K562 (cell line): ENCODE data around the gene ARAP1. TPM values are rescaled to one million over a fixed set of nuclear protein-coding genes. Genes with fewer than 3 reads are reported as not detected.

Experiments used
- ATAC-seq: fragments of 200-7000 bp; cut with Tn5 transposase; 3 replicates; pipeline ENCODE4 v1.9.1; 2020; ENCODE audit warnings: moderate library complexity
- BruUV-seq: library from RNA; stranded (reverse); fragments of 400-500 nt; replicated peaks from 2 replicates; lab custom pipeline; 2021; lab: Mats Ljungman, UMichigan
- CTCF ChIA-PET: fragments of 300-600 bp; formaldehyde crosslinking; extraction: SDS; loops from one replicate; lab custom pipeline; 2021; ENCODE audit warnings: low intra/inter-chr PET ratio; lab: Yijun Ruan, JAX
- POLR2A ChIA-PET: fragments of 300-600, 350-650 bp; sonication (Branson Sonifier 250); formaldehyde crosslinking; extraction: SDS; loops from one replicate; lab custom pipeline; 2021; ENCODE audit warnings: antibody characterized with exemption, inconsistent platforms; lab: Yijun Ruan, JAX
- DNase-seq, 4 experiments: peaks; one replicate each; pipeline versions ENCODE4 v3.0.0 to v3.0.0-alpha.2; 2011 to 2018; ENCODE audit warnings: low spot score in 3 of 4, mixed read lengths in 3 of 4; ENCODE audit errors: extremely low read depth in 1 of 4
- FAIRE-seq: peaks from 2 replicates; lab custom pipeline; 2011; peaks lifted over from hg19 to GRCh38; lab: Jason Lieb, UNC
- H2AFZ ChIP-seq: 2 replicates; pipeline ENCODE4 v1.6.0; 2011; ENCODE audit warnings: low read depth, low read length, control low read depth, inconsistent platforms
- H3K27ac ChIP-seq: fragments of 200-600 bp; 3 replicates; pipeline ENCODE4 v1.8.0; 2011; ENCODE audit warnings: low read depth, mild to moderate bottlenecking, control low read depth, inconsistent platforms, low read length, moderate library complexity, mixed read lengths; ENCODE audit errors: extremely low read depth
- H3K27me3 ChIP-seq, 2 experiments: fragments of 300-600 bp in 1 of 2; 2 replicates in 1 of 2; 3 replicates in 1 of 2; pipeline versions ENCODE4 v1.6.0 to v1.8.0; 2011; ENCODE audit warnings: inconsistent platforms in 2 of 2, low read length in 2 of 2, mild to moderate bottlenecking in 1 of 2, mixed read lengths in 1 of 2, moderate library complexity in 1 of 2; ENCODE audit not compliant: control insufficient read depth in 2 of 2, insufficient read depth in 2 of 2
- H3K36me3 ChIP-seq: fragments of 300-600 bp; 3 replicates; pipeline ENCODE4 v1.8.0; 2011; ENCODE audit warnings: mild to moderate bottlenecking, low read length, inconsistent platforms; ENCODE audit not compliant: control insufficient read depth, insufficient read depth
- H3K4me1 ChIP-seq, 2 experiments: fragments of 200-600 bp in 1 of 2; replicated peaks in 1 of 2; 2 replicates in 1 of 2; 3 replicates in 1 of 2; pipeline versions ENCODE4 v1.5.1 to v1.8.0; 2011; ENCODE audit warnings: inconsistent platforms in 2 of 2, low read length in 2 of 2, mild to moderate bottlenecking in 1 of 2, mixed read lengths in 1 of 2, moderate library complexity in 1 of 2; ENCODE audit not compliant: control insufficient read depth in 2 of 2, insufficient read depth in 2 of 2
- H3K4me2 ChIP-seq: 2 replicates; pipeline ENCODE4 v1.6.1; 2011; ENCODE audit warnings: low read length, control low read depth, inconsistent platforms, mixed read lengths; ENCODE audit not compliant: insufficient read depth
- H3K4me3 ChIP-seq: fragments of 200-600 bp; sonication (generic), shearing (Covaris generic); 2 replicates; pipeline ENCODE4 v1.5.1; 2016; ENCODE audit warnings: control low read depth, inconsistent platforms
- H3K79me2 ChIP-seq: fragments of 200-600 bp; 3 replicates; pipeline ENCODE4 v1.8.0; 2011; ENCODE audit warnings: low read length, inconsistent platforms; ENCODE audit not compliant: control insufficient read depth, insufficient read depth
- H3K9ac ChIP-seq, 2 experiments: 2 replicates each; pipeline versions ENCODE4 v1.6.0 to v1.6.1; 2011; ENCODE audit warnings: low read depth in 2 of 2, low read length in 2 of 2, control low read depth in 1 of 2, inconsistent platforms in 1 of 2, mild to moderate bottlenecking in 1 of 2, mixed read lengths in 1 of 2; ENCODE audit not compliant: insufficient read depth in 1 of 2
- H3K9me1 ChIP-seq: one replicate; pipeline ENCODE4 v1.6.0; 2011; ENCODE audit warnings: inconsistent platforms, mild to moderate bottlenecking, low read length, moderate library complexity; ENCODE audit not compliant: control insufficient read depth, insufficient read depth
- H3K9me3 ChIP-seq: replicated peaks from 2 replicates; pipeline ENCODE4 v1.5.1; 2011; ENCODE audit warnings: low read depth, low read length, inconsistent platforms; ENCODE audit not compliant: control insufficient read depth, insufficient read depth
- H4K20me1 ChIP-seq: replicated peaks from 2 replicates; pipeline ENCODE4 v1.6.1; 2011; ENCODE audit warnings: low read length, inconsistent platforms, mixed read lengths; ENCODE audit not compliant: control insufficient read depth, insufficient read depth
- EP300 ChIP-seq: IDR thresholded peaks from 2 replicates; pipeline ENCODE4 v1.6.1; 2012; ENCODE audit warnings: low read length, improper control_type of control experiment
- ETV6 ChIP-seq, 3 experiments: fragments of 150-350 bp in 1 of 3; sonication (generic) in 1 of 3; formaldehyde crosslinking in 1 of 3; IDR thresholded peaks; 2 replicates each; pipeline versions ENCODE4 v1.6.1 to v1.8.0; 2014 to 2022; ENCODE audit warnings: borderline replicate concordance in 2 of 3, low read depth in 2 of 3, antibody characterized with exemption in 1 of 3, low read length in 1 of 3, mild to moderate bottlenecking in 1 of 3, missing genetic modification reagents in 1 of 3
- KAT8 ChIP-seq: fragments of 450-650 bp; IDR thresholded peaks from 2 replicates; pipeline ENCODE4 v1.6.1; 2016; ENCODE audit warnings: low read depth, mild to moderate bottlenecking
- KDM4B ChIP-seq, 2 experiments: fragments of 450-650 bp in 1 of 2; sonication (generic) in 1 of 2; IDR thresholded peaks; 2 replicates each; pipeline ENCODE4 v1.6.1; 2016 to 2017; ENCODE audit warnings: borderline replicate concordance in 2 of 2, antibody characterized with exemption in 1 of 2, low read depth in 1 of 2, mild to moderate bottlenecking in 1 of 2
- MIER1 ChIP-seq: fragments of 450-650 bp; IDR thresholded peaks from 2 replicates; pipeline ENCODE4 v1.6.1; 2016; ENCODE audit warnings: antibody characterized with exemption, mild to moderate bottlenecking, low read depth
- NR2C2 ChIP-seq, 2 experiments: fragments of 200-800 bp in 1 of 2; sonication (Bioruptor generic) in 1 of 2; sonication (generic) in 1 of 2; formaldehyde crosslinking in 1 of 2; IDR thresholded peaks; 2 replicates each; pipeline versions ENCODE4 v1.6.1 to v1.8.0; 2016 to 2022; ENCODE audit warnings: mild to moderate bottlenecking in 1 of 2, missing compliant biosample characterization in 1 of 2, missing genetic modification characterization in 1 of 2, missing genetic modification reagents in 1 of 2
- PHB2 ChIP-seq: fragments of 450-650 bp; IDR thresholded peaks from 2 replicates; pipeline ENCODE4 v1.6.1; 2017; ENCODE audit warnings: low read depth
- PML ChIP-seq: IDR thresholded peaks from 2 replicates; pipeline ENCODE4 v1.6.1; 2012; ENCODE audit warnings: low read length, inconsistent platforms
- RBM15 ChIP-seq: fragments of 200-400 bp; formaldehyde crosslinking; IDR thresholded peaks from 2 replicates; pipeline ENCODE4 v1.6.1; 2018; ENCODE audit warnings: mild to moderate bottlenecking, low read length, moderate library complexity; ENCODE audit not compliant: insufficient read depth
- RBM17 ChIP-seq: fragments of 200-400 bp; formaldehyde crosslinking; IDR thresholded peaks from 2 replicates; pipeline ENCODE4 v1.6.1; 2017; ENCODE audit warnings: low read depth, mild to moderate bottlenecking, low read length, borderline replicate concordance
- RBM34 ChIP-seq: fragments of 200-400 bp; formaldehyde crosslinking; IDR thresholded peaks from 2 replicates; pipeline ENCODE4 v1.6.1; 2018; ENCODE audit warnings: low read length, borderline replicate concordance; ENCODE audit not compliant: insufficient read depth
- RFX5 ChIP-seq: IDR thresholded peaks from 2 replicates; pipeline ENCODE4 v1.6.1; 2011; ENCODE audit warnings: low read depth, mild to moderate bottlenecking, improper control_type of control experiment, low read length
- SMAD1 ChIP-seq: fragments of 150-350 bp; IDR thresholded peaks from 2 replicates; pipeline ENCODE4 v1.6.1; 2014; ENCODE audit warnings: low read length, low read depth; ENCODE audit not compliant: partially characterized antibody
- SMARCB1 ChIP-seq: IDR thresholded peaks from 2 replicates; pipeline ENCODE4 v1.6.1; 2011; ENCODE audit warnings: improper control_type of control experiment, low read depth; ENCODE audit not compliant: insufficient read length
- TAF15 ChIP-seq: fragments of 200-400 bp; formaldehyde crosslinking; IDR thresholded peaks from 2 replicates; pipeline ENCODE4 v1.6.1; 2017; ENCODE audit warnings: mild to moderate bottlenecking, low read depth, low read length, moderate library complexity
- ZEB2 ChIP-seq: fragments of 450-650 bp; IDR thresholded peaks from 2 replicates; pipeline ENCODE4 v1.6.1; 2016
- ZNF79 ChIP-seq: fragments of 250-450 bp; sonication (Bioruptor Pico); IDR thresholded peaks from 2 replicates; pipeline ENCODE4 v1.4.0; 2020; ENCODE audit warnings: low read depth, mild to moderate bottlenecking, moderate library complexity
- WGBS: fragments of 100-300 bp; shearing (Covaris generic); methylation state at CpG from one replicate; pipeline ENCODE4 v1.1.6; 2016; ENCODE audit warnings: low coverage, mixed read lengths; ENCODE audit not compliant: insufficient coverage; ENCODE audit errors: missing lambda C conversion rate; 5-methylcytosine and 5-hydroxymethylcytosine counted together
- in situ Hi-C: fragments of 300-500 bp; cut with MboI; formaldehyde crosslinking; loops from 4 replicates; pipeline ENCODE4 v1.15.0; 2018; ENCODE audit warnings: inconsistent platforms, mixed read lengths
- intact Hi-C: fragments of 100-400 bp; cut with micrococcal nuclease; formaldehyde crosslinking; loops from 2 replicates; pipeline ENCODE4 v1.14.2; 2022
- polyA plus RNA-seq, 8 experiments: library from polyadenylated mRNA; depleted of rRNA in 4 of 8; stranded (reverse) in 5 of 8; unstranded in 3 of 8; fragments of >200 nt; fragmentation: Nextera tagmentation in 2 of 8; fragmentation: Illumina TruSeq in 1 of 8; extraction: Ambion mirVana in 2 of 8; extraction: Trizol in 1 of 8; gene quantifications; 2 replicates each; pipeline versions ENCODE4 v1.2.1 to v1.2.3, GENCODE V29; 2011 to 2014; ENCODE audit warnings: inconsistent platforms in 1 of 8, missing spikeins in 1 of 8
- total RNA-seq, 7 experiments: library from RNA; depleted of rRNA in 6 of 7; stranded (reverse); fragments of >200 nt in 6 of 7; fragmentation: Illumina TruSeq in 2 of 7; extraction: Trizol in 2 of 7; gene quantifications; 2 replicates each; pipeline versions ENCODE4 v1.2.1 to v1.2.3, GENCODE V29; 2011 to 2021; ENCODE audit warnings: low replicate concordance in 1 of 7
- TF ChIP-seq, protein P1 (sequence below): fragments of 450-650 bp; IDR thresholded peaks from 2 replicates; pipeline ENCODE4 v1.6.1; 2016; ENCODE audit warnings: mild to moderate bottlenecking
- TF ChIP-seq, protein P2 (sequence below): IDR thresholded peaks from 2 replicates; pipeline ENCODE4 v1.6.1; 2014; ENCODE audit warnings: antibody characterized with exemption

Gene ARAP1
- total and polyA plus RNA-seq, 9 of the 15 experiments (the other 6 are each of a cell fraction or from before 2014, with no cell fraction given), result 0.23 to 67.0 (median 24.6) TPM

DNA sequence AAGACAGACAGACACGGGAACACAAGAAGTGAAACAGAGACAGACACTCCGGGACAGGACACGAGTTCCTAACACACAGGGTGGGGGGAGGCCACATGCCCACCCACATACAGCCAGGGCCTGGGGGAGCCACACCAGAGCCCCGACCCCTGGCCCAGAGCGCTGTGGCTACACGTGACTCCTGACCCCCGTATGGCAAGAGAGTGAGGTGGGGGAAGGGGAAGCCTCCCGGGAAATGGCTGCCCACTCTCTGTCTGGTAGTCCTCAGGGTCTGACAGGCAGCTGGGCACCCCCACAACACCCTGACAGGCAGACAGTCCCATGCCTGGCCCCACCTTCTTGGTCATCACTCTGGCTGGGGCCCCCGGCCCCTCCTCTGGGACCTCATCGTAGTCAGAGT is 39.4 kb downstream of the ARAP1 start:
- WGBS, result 90% methylated on average over 7 of the region's 10 CpGs
- H3K4me2 ChIP-seq, result no peak overlapping the region
- peaks cover 72% of the 10 kb centered on the region; the same call in 2 of the 3 replicates for H3K36me3 ChIP-seq
- TF ChIP-seq, protein P1, sequence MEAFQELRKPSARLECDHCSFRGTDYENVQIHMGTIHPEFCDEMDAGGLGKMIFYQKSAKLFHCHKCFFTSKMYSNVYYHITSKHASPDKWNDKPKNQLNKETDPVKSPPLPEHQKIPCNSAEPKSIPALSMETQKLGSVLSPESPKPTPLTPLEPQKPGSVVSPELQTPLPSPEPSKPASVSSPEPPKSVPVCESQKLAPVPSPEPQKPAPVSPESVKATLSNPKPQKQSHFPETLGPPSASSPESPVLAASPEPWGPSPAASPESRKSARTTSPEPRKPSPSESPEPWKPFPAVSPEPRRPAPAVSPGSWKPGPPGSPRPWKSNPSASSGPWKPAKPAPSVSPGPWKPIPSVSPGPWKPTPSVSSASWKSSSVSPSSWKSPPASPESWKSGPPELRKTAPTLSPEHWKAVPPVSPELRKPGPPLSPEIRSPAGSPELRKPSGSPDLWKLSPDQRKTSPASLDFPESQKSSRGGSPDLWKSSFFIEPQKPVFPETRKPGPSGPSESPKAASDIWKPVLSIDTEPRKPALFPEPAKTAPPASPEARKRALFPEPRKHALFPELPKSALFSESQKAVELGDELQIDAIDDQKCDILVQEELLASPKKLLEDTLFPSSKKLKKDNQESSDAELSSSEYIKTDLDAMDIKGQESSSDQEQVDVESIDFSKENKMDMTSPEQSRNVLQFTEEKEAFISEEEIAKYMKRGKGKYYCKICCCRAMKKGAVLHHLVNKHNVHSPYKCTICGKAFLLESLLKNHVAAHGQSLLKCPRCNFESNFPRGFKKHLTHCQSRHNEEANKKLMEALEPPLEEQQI, result no peak
- TF ChIP-seq RBM34 (no peak), RBM15 (no peak), ZEB2 (no peak), MIER1 (no peak), ZNF79 (CRISPR knock-in tag) (no peak), ETV6 (IDR thresholded peaks at IDR 0.05; ENCODE audit: borderline replicate concordance in 1 of 2, low read depth in 2 of 2, low read length in 1 of 2) (no peak), ETV6 (CRISPR knock-in tag; IDR thresholded peaks at IDR 0.05; ENCODE audit: borderline replicate concordance) (no peak), RFX5 (no peak), PHB2 (no peak), TAF15 (no peak), KAT8 (no peak), SMARCB1 (no peak), EP300 (no peak), KDM4B (IDR thresholded peaks at IDR 0.05; ENCODE audit: borderline replicate concordance in 2 of 2, low read depth in 1 of 2) (no peak), SMAD1 (no peak), PML (no peak), NR2C2 (CRISPR knock-in tag; IDR thresholded peaks at IDR 0.05) (no peak), NR2C2 (tag; IDR thresholded peaks at IDR 0.05) (no peak), RBM17 (no peak)
- TF ChIP-seq, protein P2, sequence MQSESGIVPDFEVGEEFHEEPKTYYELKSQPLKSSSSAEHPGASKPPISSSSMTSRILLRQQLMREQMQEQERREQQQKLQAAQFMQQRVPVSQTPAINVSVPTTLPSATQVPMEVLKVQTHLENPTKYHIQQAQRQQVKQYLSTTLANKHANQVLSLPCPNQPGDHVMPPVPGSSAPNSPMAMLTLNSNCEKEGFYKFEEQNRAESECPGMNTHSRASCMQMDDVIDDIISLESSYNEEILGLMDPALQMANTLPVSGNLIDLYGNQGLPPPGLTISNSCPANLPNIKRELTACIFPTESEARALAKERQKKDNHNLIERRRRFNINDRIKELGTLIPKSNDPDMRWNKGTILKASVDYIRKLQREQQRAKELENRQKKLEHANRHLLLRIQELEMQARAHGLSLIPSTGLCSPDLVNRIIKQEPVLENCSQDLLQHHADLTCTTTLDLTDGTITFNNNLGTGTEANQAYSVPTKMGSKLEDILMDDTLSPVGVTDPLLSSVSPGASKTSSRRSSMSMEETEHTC, result no peak
- TF ChIP-seq, all 486 proteins: peak for 0
- FAIRE-seq (no peak), ATAC-seq (no peak), DNase-seq (no peak)
- H3K27me3 ChIP-seq, result no peaks in the 10 kb centered on the region
- no peak overlapping the region for H2AFZ ChIP-seq
- H3K4me3 ChIP-seq, result no peak overlapping the region
- H3K9me3 ChIP-seq, result no peaks in the 10 kb centered on the region
- peaks cover 0 to 19% of the 10 kb centered on the region in 2 experiments; a peak in 2 of 5 replicates for H3K4me1 ChIP-seq
- intact Hi-C loops, result no loop called here
- ChIA-PET CTCF (no interaction called here), POLR2A (no interaction called here)
- no peaks in the 10 kb centered on the region for H4K20me1 ChIP-seq
- in situ Hi-C loops, result no loop called here
- H3K79me2 ChIP-seq, result no peaks in the 10 kb centered on the region; the same call in 2 of the 3 replicates
- peak overlapping the region in 1 of 2 experiments; percentile 36; a peak in 2 of 4 replicates for H3K9ac ChIP-seq
- no TSS peak for BruUV-seq
- no peaks in the 10 kb centered on the region for H3K9me1 ChIP-seq
- no peak overlapping the region for H3K27ac ChIP-seq
